T-helper 2 cell treated with Interferon-gamma antibody and Interleukin-4, amounts not matched to agents 5 μg/mL and 100 μg/mL, for 36 hours (primary cell): ENCODE results near the gene ATP9B.
A peak's percentile ranks its signal among the peaks of the same experiment; 100 is the strongest.

Experiments
- DNase-seq: peaks from one replicate; pipeline ENCODE4 v3.0.0; 2021; ENCODE audit warnings: low spot score
- H3K27ac Mint-ChIP-seq: one replicate; pipeline ENCODE4 v1.8.0; 2021; ENCODE audit warnings: mild to moderate bottlenecking, mixed read lengths
- H3K27me3 Mint-ChIP-seq: one replicate; pipeline ENCODE4 v1.8.0; 2021; ENCODE audit warnings: low read depth, mixed read lengths
- H3K36me3 Mint-ChIP-seq: one replicate; pipeline ENCODE4 v1.8.0; 2021; ENCODE audit warnings: low read depth, mixed read lengths
- H3K4me1 Mint-ChIP-seq: one replicate; pipeline ENCODE4 v1.8.0; 2021; ENCODE audit warnings: low read depth, mixed read lengths
- H3K4me3 Mint-ChIP-seq: one replicate; pipeline ENCODE4 v1.8.0; 2022; ENCODE audit warnings: mild to moderate bottlenecking, moderate library complexity, mixed read lengths
- H3K9me3 Mint-ChIP-seq: one replicate; pipeline ENCODE4 v1.8.0; 2021; ENCODE audit warnings: mixed read lengths

Gene ATP9B

GRCh38 chr18:79386547-79386946 lies 317.4 kb downstream of the ATP9B start:
- Mint-ChIP-seq H3K4me1 (peaks cover 1% of the 10 kb centered on the region), H3K27me3 (peaks cover 25% of the 10 kb centered on the region), H3K9me3 (no peaks in the 10 kb centered on the region), H3K36me3 (no peaks in the 10 kb centered on the region), H3K27ac (no peak overlapping the region), H3K4me3 (no peak overlapping the region)
- no peak for DNase-seq

DNA sequence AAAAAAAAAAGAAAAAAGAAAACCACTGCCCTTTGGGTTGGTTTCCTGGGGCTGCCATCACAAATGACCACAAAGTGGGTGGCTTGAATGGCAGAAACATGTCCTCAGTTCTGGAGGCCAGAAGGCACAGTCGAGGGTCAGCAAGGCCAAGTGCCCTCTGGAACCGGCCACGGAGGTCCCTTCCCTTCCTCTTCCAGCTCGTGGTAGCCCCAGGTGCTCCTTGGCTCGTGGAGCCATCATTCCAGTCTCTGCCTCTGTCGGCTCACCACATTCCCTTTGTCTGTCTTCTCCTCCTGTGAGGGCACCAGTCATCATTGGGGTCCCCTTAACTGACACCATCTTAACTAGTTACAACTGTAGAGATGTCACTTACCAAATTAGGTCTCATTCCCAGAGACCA lies 318.0 kb downstream of the ATP9B start:
- Mint-ChIP-seq H3K4me3 (no peak overlapping the region), H3K9me3 (no peaks in the 10 kb centered on the region), H3K27ac (no peak overlapping the region), H3K36me3 (no peaks in the 10 kb centered on the region), H3K4me1 (peaks cover 3% of the 10 kb centered on the region), H3K27me3 (peaks cover 29% of the 10 kb centered on the region)
- DNase-seq, result no peak

DNA sequence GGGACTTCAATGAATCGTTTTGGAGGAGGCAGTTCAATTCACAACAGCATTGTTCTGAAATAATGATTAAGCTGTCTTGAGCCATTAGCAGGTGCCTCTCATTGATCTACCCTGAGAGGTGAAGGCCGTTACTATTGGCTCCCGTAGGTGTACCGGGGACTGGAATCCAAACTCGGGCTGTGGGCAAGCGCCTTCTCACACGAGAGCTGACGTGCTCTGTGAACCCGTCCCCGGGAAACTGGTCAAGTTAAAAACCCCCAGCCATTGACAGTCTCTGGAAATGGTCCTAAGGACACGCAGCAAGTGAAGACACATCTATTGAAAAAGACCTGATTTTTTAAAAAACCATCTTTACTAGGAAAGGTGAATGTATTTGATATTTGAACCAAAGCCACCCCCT lies 318.4 kb downstream of the ATP9B start:
- H3K4me3 Mint-ChIP-seq, result no peak overlapping the region
- DNase-seq, result no peak
- H3K27me3 Mint-ChIP-seq, result peaks cover 32% of the 10 kb centered on the region
- no peaks in the 10 kb centered on the region for H3K9me3 Mint-ChIP-seq
- no peaks in the 10 kb centered on the region for H3K36me3 Mint-ChIP-seq
- H3K4me1 Mint-ChIP-seq, result peaks cover 3% of the 10 kb centered on the region
- H3K27ac Mint-ChIP-seq, result no peak overlapping the region

DNA sequence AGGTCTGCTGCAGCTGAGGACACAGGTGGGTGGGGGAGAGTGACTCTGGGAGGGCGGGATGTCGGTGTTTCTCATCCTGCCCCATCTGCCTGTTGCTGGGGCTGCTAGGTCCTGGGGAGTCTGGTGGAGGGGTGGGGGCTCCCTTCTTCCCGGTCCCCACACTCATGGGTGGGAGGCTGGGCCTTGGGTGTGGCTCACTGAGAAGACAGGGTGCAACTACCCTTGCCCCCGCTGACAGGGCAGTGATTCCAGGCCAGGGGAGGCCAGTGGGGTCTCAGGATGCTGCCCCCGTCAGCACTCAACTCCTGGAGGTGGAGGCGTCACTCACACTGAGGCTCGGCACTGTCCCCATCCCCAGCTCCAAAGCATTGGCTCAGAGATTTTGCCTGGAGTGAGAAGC lies 318.8 kb downstream of the ATP9B start:
- no peaks in the 10 kb centered on the region for H3K9me3 Mint-ChIP-seq
- H3K27ac Mint-ChIP-seq, result no peak overlapping the region
- no peak for DNase-seq

DNA sequence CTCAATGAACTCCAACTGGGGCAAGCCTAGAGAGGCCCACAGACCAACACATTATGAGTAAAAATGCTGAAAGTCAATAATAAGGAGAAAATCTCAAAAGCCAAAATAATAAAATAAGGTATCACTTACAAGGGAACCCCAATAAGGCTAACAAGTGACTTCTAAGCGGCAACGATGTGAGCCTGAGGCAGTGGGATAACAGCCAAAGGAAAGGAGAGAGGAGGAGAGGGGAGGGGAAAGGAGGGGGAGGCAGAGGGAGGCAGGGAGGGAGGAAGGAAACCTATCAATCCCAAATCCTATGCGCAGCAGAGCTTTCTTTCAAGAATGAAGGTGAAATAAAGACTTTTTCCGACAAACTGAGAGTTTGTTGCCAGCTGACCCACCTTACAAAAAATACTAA lies 320.5 kb downstream of the ATP9B start:
- Mint-ChIP-seq H3K36me3 (no peaks in the 10 kb centered on the region), H3K4me1 (peaks cover 7% of the 10 kb centered on the region), H3K4me3 (no peak overlapping the region), H3K27me3 (peaks cover 39% of the 10 kb centered on the region), H3K9me3 (no peaks in the 10 kb centered on the region), H3K27ac (no peak overlapping the region)
- DNase-seq, result no peak

More for the DNA sequence above, 318.8 kb downstream of the ATP9B start:
- H3K27me3 Mint-ChIP-seq, result peaks cover 35% of the 10 kb centered on the region
- no peaks in the 10 kb centered on the region for H3K36me3 Mint-ChIP-seq
- peaks cover 3% of the 10 kb centered on the region for H3K4me1 Mint-ChIP-seq
- H3K4me3 Mint-ChIP-seq, result no peak overlapping the region

- no peaks in the 10 kb centered on the region for H3K36me3 Mint-ChIP-seq
- no peak overlapping the region for H3K4me3 Mint-ChIP-seq
- H3K9me3 Mint-ChIP-seq, result no peaks in the 10 kb centered on the region
- peaks cover 8% of the 10 kb centered on the region for H3K4me1 Mint-ChIP-seq
- peaks cover 39% of the 10 kb centered on the region for H3K27me3 Mint-ChIP-seq
- no peak overlapping the region for H3K27ac Mint-ChIP-seq
- DNase-seq, result no peak
Measured at GRCh38 chr18:79392226-79392625, 323.0 kb downstream of the ATP9B start.

DNA sequence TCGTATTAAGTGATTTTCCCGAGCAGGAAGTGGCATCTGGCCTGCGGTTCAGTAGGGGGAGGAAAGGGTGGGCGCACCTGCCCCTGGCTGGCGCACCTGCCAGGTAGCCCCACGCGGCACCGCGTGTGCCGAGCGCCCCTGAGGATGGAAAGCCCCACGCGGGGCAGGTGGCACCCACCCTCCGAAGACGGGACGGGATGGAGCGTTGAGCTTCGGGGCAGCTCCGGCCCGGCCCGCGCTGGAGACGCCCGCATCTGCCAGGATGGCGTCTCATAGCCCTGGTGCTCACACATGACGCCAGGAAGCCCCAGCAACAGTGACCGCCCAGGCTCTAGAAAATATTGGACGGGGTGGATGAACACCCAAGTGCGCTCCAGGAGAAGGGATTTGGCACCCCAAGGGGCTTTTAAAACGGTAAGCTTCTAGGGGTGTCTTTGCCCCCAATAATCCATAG lies 324.0 kb downstream of the ATP9B start:
- no peak for DNase-seq
- Mint-ChIP-seq H3K36me3 (no peaks in the 10 kb centered on the region), H3K4me1 (peaks cover 17% of the 10 kb centered on the region), H3K9me3 (no peaks in the 10 kb centered on the region), H3K4me3 (peak overlapping the region; percentile 84), H3K27ac (peak overlapping the region; percentile 77), H3K27me3 (peaks cover 32% of the 10 kb centered on the region)

GRCh38 chr18:79393635-79394533 lies 324.7 kb downstream of the ATP9B start:
- no peaks in the 10 kb centered on the region for H3K9me3 Mint-ChIP-seq
- peaks cover 1% of the 10 kb centered on the region for H3K36me3 Mint-ChIP-seq
- H3K27ac Mint-ChIP-seq, result peak overlapping the region; percentile 77
- peak overlapping the region; percentile 84 for H3K4me3 Mint-ChIP-seq
- peaks cover 32% of the 10 kb centered on the region for H3K27me3 Mint-ChIP-seq
- DNase-seq, result peak; percentile 46
- H3K4me1 Mint-ChIP-seq, result peaks cover 22% of the 10 kb centered on the region

GRCh38 chr18:79394534-79395307 lies 325.5 kb downstream of the ATP9B start:
- H3K4me3 Mint-ChIP-seq, result peak overlapping the region; percentile 79
- DNase-seq, result peak; percentile 81
- peaks cover 3% of the 10 kb centered on the region for H3K36me3 Mint-ChIP-seq
- H3K9me3 Mint-ChIP-seq, result no peaks in the 10 kb centered on the region
- H3K27me3 Mint-ChIP-seq, result peaks cover 25% of the 10 kb centered on the region
- peak overlapping the region; percentile 68 for H3K27ac Mint-ChIP-seq
- H3K4me1 Mint-ChIP-seq, result peaks cover 25% of the 10 kb centered on the region

DNA sequence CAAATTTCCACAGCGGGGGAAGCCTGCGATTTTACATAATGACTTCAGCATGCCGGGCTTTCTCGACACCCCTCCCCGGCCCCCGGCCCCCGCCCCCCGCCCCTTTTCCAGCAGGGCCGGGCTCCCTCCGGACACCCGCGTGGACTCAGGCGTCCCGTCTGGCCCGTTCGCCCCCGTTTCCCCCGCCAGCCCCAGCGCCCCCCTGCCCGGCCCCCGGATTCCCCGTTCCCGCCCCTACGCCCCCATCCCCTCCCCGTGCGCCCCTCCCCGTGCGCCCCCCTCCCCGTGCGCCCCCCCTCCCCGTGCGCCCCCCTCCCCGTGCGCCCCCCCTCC lies 326.1 kb downstream of the ATP9B start:
- H3K27ac Mint-ChIP-seq, result no peak overlapping the region
- peaks cover 23% of the 10 kb centered on the region for H3K27me3 Mint-ChIP-seq
- H3K4me1 Mint-ChIP-seq, result peaks cover 25% of the 10 kb centered on the region
- peaks cover 3% of the 10 kb centered on the region for H3K36me3 Mint-ChIP-seq
- no peaks in the 10 kb centered on the region for H3K9me3 Mint-ChIP-seq
- DNase-seq, result no peak
- no peak overlapping the region for H3K4me3 Mint-ChIP-seq

DNA sequence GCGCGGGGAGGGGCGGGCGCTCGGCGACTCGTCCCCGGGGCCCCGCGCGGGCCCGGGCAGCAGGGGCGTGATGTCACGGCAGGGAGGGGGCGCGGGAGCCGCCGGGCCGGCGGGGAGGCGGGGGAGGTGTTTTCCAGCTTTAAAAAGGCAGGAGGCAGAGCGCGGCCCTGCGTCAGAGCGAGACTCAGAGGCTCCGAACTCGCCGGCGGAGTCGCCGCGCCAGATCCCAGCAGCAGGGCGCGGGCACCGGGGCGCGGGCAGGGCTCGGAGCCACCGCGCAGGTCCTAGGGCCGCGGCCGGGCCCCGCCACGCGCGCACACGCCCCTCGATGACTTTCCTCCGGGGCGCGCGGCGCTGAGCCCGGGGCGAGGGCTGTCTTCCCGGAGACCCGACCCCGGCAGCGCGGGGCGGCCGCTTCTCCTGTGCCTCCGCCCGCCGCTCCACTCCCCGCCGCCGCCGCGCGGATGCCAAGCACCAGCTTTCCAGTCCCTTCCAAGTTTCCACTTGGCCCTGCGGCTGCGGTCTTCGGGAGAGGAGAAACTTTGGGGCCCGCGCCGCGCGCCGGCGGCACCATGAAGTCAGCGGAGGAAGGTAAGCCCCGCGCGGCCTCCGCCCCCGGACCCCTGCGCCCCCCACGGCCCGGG lies 326.7 kb downstream of the ATP9B start, which contains the start of gene NFATC1:
Gene NFATC1 (plus strand): TSS at position 170 of the 644 bp plus-strand sequence. CDS start 295 bp downstream, at position 465.
- H3K27ac Mint-ChIP-seq, result peak within 1 kb of the TSS; percentile 73

DNA sequence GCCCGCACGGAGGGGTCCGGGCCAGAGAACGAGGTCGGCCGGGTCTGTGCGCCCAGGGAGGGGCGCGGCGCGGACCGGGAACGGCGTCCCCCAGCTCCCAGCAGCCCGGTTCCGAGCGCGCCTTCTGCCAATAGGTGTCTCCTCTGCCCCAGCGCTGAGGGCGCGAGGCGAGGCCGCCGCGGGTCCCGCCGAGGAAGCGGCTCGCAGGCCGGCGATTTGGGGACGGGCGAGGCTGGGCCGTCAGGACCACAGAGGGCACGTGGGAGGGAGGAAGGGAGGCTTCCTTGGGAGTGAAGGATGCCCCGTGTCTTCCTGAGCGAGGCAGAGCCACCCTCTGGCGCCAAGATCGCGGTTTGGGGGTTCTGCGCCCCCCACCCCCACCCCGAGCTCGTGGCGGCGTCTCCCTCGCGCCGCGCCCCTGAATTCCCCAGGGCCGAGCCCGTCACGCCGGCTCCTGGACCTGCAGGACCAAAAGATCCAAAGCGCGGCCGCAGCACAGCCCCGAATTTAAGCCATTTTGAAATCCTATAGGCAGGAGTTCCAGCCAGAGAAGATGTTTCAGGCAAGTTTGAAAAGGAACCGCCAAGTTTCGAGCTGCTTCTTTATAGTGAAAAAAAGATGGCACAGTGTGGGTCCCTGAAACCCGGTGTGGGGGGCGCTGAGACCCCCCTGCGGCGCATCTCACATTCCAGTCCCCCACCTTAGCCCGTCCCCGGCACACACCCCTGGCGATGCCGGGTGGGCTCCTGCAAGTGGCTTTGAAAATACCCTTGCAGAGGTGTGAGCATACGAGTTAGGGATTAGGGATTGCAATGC lies 327.4 kb downstream of the ATP9B start:
- peaks cover 32% of the 10 kb centered on the region for H3K4me1 Mint-ChIP-seq
- peaks cover 14% of the 10 kb centered on the region for H3K27me3 Mint-ChIP-seq
- peak overlapping the region; percentile 52 for H3K27ac Mint-ChIP-seq
- H3K9me3 Mint-ChIP-seq, result no peaks in the 10 kb centered on the region
- peak overlapping the region; percentile 69 for H3K4me3 Mint-ChIP-seq
- peaks cover 8% of the 10 kb centered on the region for H3K36me3 Mint-ChIP-seq
- peak; percentile 43 for DNase-seq

More for the DNA sequence above, 326.7 kb downstream of the ATP9B start, which contains the start of gene NFATC1:
- Mint-ChIP-seq H3K4me1 (peaks cover 25% of the 10 kb centered on the region), H3K4me3 (peak within 1 kb of the TSS; percentile 81), H3K27me3 (peaks cover 18% of the 10 kb centered on the region), H3K36me3 (peaks cover 4% of the 10 kb centered on the region), H3K9me3 (no peaks in the 10 kb centered on the region)
- DNase-seq, result peak; percentile 87

DNA sequence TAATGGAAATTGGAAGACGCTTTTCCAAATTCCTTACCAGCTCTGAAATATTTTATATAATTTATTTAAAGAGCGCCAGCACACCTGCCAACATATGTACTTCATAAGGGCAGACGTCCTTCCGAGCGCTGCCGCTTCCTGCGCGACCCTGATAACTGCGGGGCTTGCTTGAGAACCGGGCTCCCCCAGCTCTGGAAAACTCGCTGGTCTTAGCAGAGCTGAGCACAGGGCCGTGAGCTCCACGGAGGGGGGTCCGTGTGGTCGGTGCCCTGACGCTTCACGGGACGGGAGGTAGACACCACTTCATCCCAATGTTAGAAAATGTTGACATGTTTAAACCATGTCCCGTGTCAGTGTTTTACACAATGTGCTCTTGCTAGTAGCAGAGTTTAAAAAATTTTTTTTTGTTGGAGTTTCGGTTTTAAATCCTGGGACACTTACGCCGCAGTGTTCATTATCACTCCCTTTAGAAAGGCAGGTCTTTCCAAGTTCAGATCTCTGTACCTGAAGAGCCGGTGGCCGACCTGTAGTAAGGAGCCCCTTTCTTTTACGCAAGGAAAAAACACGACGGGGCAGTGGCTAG lies 328.1 kb downstream of the ATP9B start:
- Mint-ChIP-seq H3K4me3 (peak overlapping the region; percentile 90), H3K4me1 (peaks cover 31% of the 10 kb centered on the region), H3K36me3 (peaks cover 8% of the 10 kb centered on the region), H3K9me3 (no peaks in the 10 kb centered on the region), H3K27ac (no peak overlapping the region), H3K27me3 (peaks cover 8% of the 10 kb centered on the region)
- DNase-seq, result no peak
